Parathyroid adenoma (tissue), 2 donors: ENCODE measurements around the gene COMT.

Experiments
- H2AFZ ChIP-seq: fragments of 300-600 bp; sonication (generic); one replicate; pipeline ENCODE4 v1.7.0; 2017; ENCODE audit warnings: antibody characterized with exemption, mild to moderate bottlenecking
- H3K27ac ChIP-seq: fragments of 300-600 bp; sonication (generic); one replicate; pipeline ENCODE4 v1.7.0; 2017
- H3K27me3 ChIP-seq: fragments of 300-600 bp; sonication (generic); one replicate; pipeline ENCODE4 v1.7.0; 2017; ENCODE audit warnings: low read length; ENCODE audit not compliant: control insufficient read depth, insufficient read depth
- H3K36me3 ChIP-seq: fragments of 300-600 bp; sonication (generic); one replicate; pipeline ENCODE4 v1.7.0; 2017; ENCODE audit warnings: low read length; ENCODE audit not compliant: control insufficient read depth, insufficient read depth
- H3K4me1 ChIP-seq: fragments of 300-600 bp; sonication (generic); one replicate; pipeline ENCODE4 v1.7.0; 2017; ENCODE audit warnings: control low read depth
- H3K4me2 ChIP-seq: fragments of 300-600 bp; sonication (generic); one replicate; pipeline ENCODE4 v1.7.0; 2017; ENCODE audit warnings: low read length
- H3K4me3 ChIP-seq: fragments of 300-600 bp; sonication (generic); one replicate; pipeline ENCODE4 v1.7.0; 2017; ENCODE audit warnings: low read depth, low read length
- H3K79me2 ChIP-seq: fragments of 300-600 bp; sonication (generic); one replicate; pipeline ENCODE4 v1.7.0; 2017; ENCODE audit warnings: control low read depth
- H3K9ac ChIP-seq: fragments of 300-600 bp; sonication (generic); one replicate; pipeline ENCODE4 v1.7.0; 2017; ENCODE audit warnings: mild to moderate bottlenecking
- H3K9me3 ChIP-seq: fragments of 300-600 bp; sonication (generic); one replicate; pipeline ENCODE4 v1.7.0; 2017; ENCODE audit warnings: low read length; ENCODE audit not compliant: control insufficient read depth
- CTCF ChIP-seq: fragments of 300-600 bp; sonication (generic); IDR thresholded peaks from one replicate; pipeline ENCODE4 v1.7.0; 2017; ENCODE audit warnings: antibody characterized with exemption, mild to moderate bottlenecking
- donor health status: primary hyperparathyroidism.

COMT gene

GRCh38 chr22:19986410-19987341 is 45.1 kb downstream of the COMT start:
- peak overlapping the region; percentile 24 for H3K27ac ChIP-seq
- peaks cover 2% of the 10 kb centered on the region for H3K79me2 ChIP-seq
- H2AFZ ChIP-seq: peak overlapping the region; percentile 73
- no peak for TF ChIP-seq CTCF
- H3K9me3 ChIP-seq: no peaks in the 10 kb centered on the region
- H3K9ac ChIP-seq: no peak overlapping the region
- H3K36me3 ChIP-seq: no peaks in the 10 kb centered on the region
- H3K4me1 ChIP-seq: peaks cover 5% of the 10 kb centered on the region
- peak overlapping the region; percentile 74 for H3K4me3 ChIP-seq
- H3K4me2 ChIP-seq: peak overlapping the region; percentile 84
- no peaks in the 10 kb centered on the region for H3K27me3 ChIP-seq

GRCh38 chr22:19987394-19988306 is 46.1 kb downstream of the COMT start:
- TF ChIP-seq CTCF: no peak
- no peak overlapping the region for H3K4me3 ChIP-seq
- H3K4me1 ChIP-seq: peaks cover 5% of the 10 kb centered on the region
- no peak overlapping the region for H2AFZ ChIP-seq
- peaks cover 2% of the 10 kb centered on the region for H3K79me2 ChIP-seq
- no peaks in the 10 kb centered on the region for H3K36me3 ChIP-seq
- H3K27ac ChIP-seq: no peak overlapping the region
- no peaks in the 10 kb centered on the region for H3K27me3 ChIP-seq
- no peak overlapping the region for H3K4me2 ChIP-seq
- no peak overlapping the region for H3K9ac ChIP-seq
- H3K9me3 ChIP-seq: no peaks in the 10 kb centered on the region

GRCh38 chr22:19988331-19988808 is 46.8 kb downstream of the COMT start:
- H3K9ac ChIP-seq: no peak overlapping the region
- no peaks in the 10 kb centered on the region for H3K27me3 ChIP-seq
- no peaks in the 10 kb centered on the region for H3K9me3 ChIP-seq
- H3K4me1 ChIP-seq: peaks cover 5% of the 10 kb centered on the region
- no peak overlapping the region for H3K4me2 ChIP-seq
- no peak overlapping the region for H2AFZ ChIP-seq
- H3K4me3 ChIP-seq: no peak overlapping the region
- H3K79me2 ChIP-seq: peaks cover 2% of the 10 kb centered on the region
- no peaks in the 10 kb centered on the region for H3K36me3 ChIP-seq
- no peak for TF ChIP-seq CTCF
- H3K27ac ChIP-seq: no peak overlapping the region

GRCh38 chr22:19988965-19989724 is 47.6 kb downstream of the COMT start:
- Histone ChIP-seq H3K4me2 (no peak overlapping the region), H3K27ac (no peak overlapping the region), H3K9me3 (no peaks in the 10 kb centered on the region), H3K36me3 (no peaks in the 10 kb centered on the region), H3K4me1 (peaks cover 5% of the 10 kb centered on the region), H3K9ac (no peak overlapping the region), H3K4me3 (no peak overlapping the region), H3K79me2 (peaks cover 2% of the 10 kb centered on the region), H2AFZ (no peak overlapping the region), H3K27me3 (no peaks in the 10 kb centered on the region)
- no peak for TF ChIP-seq CTCF
